HG02759 (cell line): Measurements from ENCODE around the gene DHPS.
"Not testable (repeated sequence)": the region's sequence is repeated elsewhere in the genome, so short reads cannot be mapped to it uniquely, and the experiment has no call there.

Experiments
- ATAC-seq: cut with Tn5 transposase; IDR thresholded peaks from one replicate; pipeline ENCODE4 v1.9.1; 2021; ENCODE audit warnings: mild to moderate bottlenecking, moderate library complexity; ENCODE audit not compliant: unreplicated experiment

DHPS gene

GRCh38 chr19:12647490-12648071, 34.1 kb downstream of the DHPS start:
- ATAC-seq, result no peak

- no peak for ATAC-seq
Measured at GRCh38 chr19:12647047-12647446, 34.6 kb downstream of the DHPS start.

GRCh38 chr19:12646551-12646950, 35.1 kb downstream of the DHPS start:
- no peak for ATAC-seq

GRCh38 chr19:12643716-12644115, 38.0 kb downstream of the DHPS start:
- ATAC-seq, result not testable (repeated sequence)

GRCh38 chr19:12642506-12642905, 39.2 kb downstream of the DHPS start:
- ATAC-seq, result no peak

- no peak for ATAC-seq
Measured at GRCh38 chr19:12641456-12641855, 40.2 kb downstream of the DHPS start.

GRCh38 chr19:12639901-12640613, 41.6 kb downstream of the DHPS start:
- ATAC-seq, result no peak

GRCh38 chr19:12638611-12639182, 43.0 kb downstream of the DHPS start:
- ATAC-seq, result no peak

GRCh38 chr19:12636631-12637030, 45.0 kb downstream of the DHPS start:
- no peak for ATAC-seq

- no peak for ATAC-seq
Measured at GRCh38 chr19:12629215-12629614, 52.5 kb downstream of the DHPS start.

GRCh38 chr19:12628040-12629022, 53.3 kb downstream of the DHPS start:
- ATAC-seq, result no peak

GRCh38 chr19:12626958-12627357, 54.7 kb downstream of the DHPS start:
- ATAC-seq, result no peak
